ENCODE results near the gene HPCAL1.

DNA sequence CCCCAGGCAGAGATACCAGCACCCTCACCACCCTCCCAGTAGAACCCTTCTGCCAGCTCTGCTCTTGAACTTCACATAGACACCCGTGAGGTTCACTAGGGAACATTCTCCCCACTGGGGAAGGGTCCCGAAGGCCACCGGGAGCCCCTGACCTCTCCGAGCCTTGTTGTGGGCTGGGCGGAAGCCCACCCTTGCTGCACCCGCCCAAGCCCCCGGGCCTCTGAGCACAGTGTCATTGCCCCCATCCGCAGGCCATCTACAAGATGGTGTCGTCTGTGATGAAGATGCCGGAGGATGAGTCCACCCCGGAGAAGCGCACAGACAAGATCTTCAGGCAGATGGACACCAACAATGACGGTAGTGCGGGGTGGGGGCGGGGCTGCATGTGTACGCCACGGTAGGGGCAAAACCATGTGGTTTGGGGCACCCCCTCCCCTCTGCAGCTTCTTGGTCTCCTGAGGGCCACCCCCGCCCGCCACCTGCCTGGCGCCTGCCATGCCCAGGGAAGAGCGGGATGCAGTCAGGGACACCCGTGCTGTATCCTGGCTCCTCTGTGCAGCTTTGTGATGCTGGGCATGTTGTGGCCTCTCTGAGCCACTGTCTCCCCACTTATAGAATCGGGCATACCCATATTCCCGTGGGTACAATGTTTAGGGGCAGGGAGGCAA is 120.2 kb downstream of the HPCAL1 start:
- TF ChIP-seq, protein P1, sequence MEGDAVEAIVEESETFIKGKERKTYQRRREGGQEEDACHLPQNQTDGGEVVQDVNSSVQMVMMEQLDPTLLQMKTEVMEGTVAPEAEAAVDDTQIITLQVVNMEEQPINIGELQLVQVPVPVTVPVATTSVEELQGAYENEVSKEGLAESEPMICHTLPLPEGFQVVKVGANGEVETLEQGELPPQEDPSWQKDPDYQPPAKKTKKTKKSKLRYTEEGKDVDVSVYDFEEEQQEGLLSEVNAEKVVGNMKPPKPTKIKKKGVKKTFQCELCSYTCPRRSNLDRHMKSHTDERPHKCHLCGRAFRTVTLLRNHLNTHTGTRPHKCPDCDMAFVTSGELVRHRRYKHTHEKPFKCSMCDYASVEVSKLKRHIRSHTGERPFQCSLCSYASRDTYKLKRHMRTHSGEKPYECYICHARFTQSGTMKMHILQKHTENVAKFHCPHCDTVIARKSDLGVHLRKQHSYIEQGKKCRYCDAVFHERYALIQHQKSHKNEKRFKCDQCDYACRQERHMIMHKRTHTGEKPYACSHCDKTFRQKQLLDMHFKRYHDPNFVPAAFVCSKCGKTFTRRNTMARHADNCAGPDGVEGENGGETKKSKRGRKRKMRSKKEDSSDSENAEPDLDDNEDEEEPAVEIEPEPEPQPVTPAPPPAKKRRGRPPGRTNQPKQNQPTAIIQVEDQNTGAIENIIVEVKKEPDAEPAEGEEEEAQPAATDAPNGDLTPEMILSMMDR (IDR thresholded peaks at IDR 0.05) = no peak
- TF ChIP-seq ZFX (IDR thresholded peaks at IDR 0.05; ENCODE audit: borderline replicate concordance) = no peak

All from 22Rv1 (cell line).